Stomach smooth muscle (tissue), 2 donors: ENCODE measurements around the gene BCAS1.

Experiments
- H3K27ac ChIP-seq: one replicate; pipeline ENCODE4 v1.7.0; 2013; ENCODE audit warnings: mild to moderate bottlenecking, low read length, inconsistent platforms
- H3K27me3 ChIP-seq, 2 donors: one replicate each; pipeline ENCODE4 v1.7.0; 2013; ENCODE audit warnings: low read length in 2 of 2; ENCODE audit not compliant: insufficient read depth in 2 of 2, control insufficient read depth in 1 of 2
- H3K36me3 ChIP-seq, 2 donors: one replicate each; pipeline ENCODE4 v1.7.0; 2013; ENCODE audit warnings: low read length in 2 of 2; ENCODE audit not compliant: control insufficient read depth in 2 of 2, insufficient read depth in 2 of 2
- H3K4me1 ChIP-seq: one replicate; pipeline ENCODE4 v1.7.0; 2013; ENCODE audit warnings: low read length; ENCODE audit not compliant: control insufficient read depth, insufficient read depth
- H3K4me3 ChIP-seq, 2 donors: one replicate each; pipeline ENCODE4 v1.7.0; 2013; ENCODE audit warnings: low read length in 2 of 2
- H3K9ac ChIP-seq, 2 donors: one replicate each; pipeline ENCODE4 v1.7.0; 2013; ENCODE audit warnings: low read length in 2 of 2, mild to moderate bottlenecking in 1 of 2
- H3K9me3 ChIP-seq, 2 donors: one replicate each; pipeline ENCODE4 v1.7.0; 2013; ENCODE audit warnings: low read length in 2 of 2; ENCODE audit not compliant: control insufficient read depth in 2 of 2
- donor health status: healthy.
- donor health status: Pancreatic carcinoma.

BCAS1 gene

DNA sequence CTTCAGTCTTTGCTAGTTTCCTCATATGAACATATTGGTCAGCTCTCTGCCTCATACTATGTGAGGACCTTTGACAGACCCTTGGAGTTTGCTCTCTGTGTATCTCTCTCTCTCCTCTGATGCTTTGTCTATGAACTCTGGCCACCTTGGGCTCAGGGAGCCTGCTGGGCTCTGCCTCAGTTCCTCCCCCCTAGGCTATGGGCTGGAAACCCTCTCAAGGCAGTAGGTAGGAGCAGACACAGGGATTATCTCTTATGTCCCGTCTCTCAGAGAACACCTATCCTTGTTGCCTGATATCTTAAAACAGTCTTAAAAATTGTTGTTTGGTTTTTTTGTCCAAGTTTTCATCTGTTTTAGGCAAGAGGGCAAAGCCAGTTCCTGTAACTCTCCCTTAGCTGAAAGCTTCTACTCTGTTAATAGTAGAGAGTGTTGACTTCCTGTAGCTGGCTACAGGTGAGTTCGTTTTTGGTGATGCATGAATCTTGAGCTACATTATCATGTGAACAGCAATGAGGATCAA lies 68.3 kb downstream of the BCAS1 start:
- Histone ChIP-seq H3K27me3 (peaks cover 0 to 4% of the 10 kb centered on the region in 2 donors), H3K9me3 (peaks cover 3 to 9% of the 10 kb centered on the region in 2 donors), H3K4me1 (no peaks in the 10 kb centered on the region), H3K4me3 (no peak overlapping the region), H3K9ac (no peak overlapping the region), H3K27ac (no peak overlapping the region), H3K36me3 (no peaks in the 10 kb centered on the region)

- Histone ChIP-seq H3K9me3 (peaks cover 3 to 9% of the 10 kb centered on the region in 2 donors), H3K9ac (no peak overlapping the region), H3K27ac (no peak overlapping the region), H3K4me3 (no peak overlapping the region), H3K27me3 (peaks cover 0 to 4% of the 10 kb centered on the region in 2 donors), H3K36me3 (no peaks in the 10 kb centered on the region), H3K4me1 (no peaks in the 10 kb centered on the region)
Measured at GRCh38 chr20:54000914-54001313, 69.5 kb downstream of the BCAS1 start.

GRCh38 chr20:54000262-54000661 lies 70.1 kb downstream of the BCAS1 start:
- H3K36me3 ChIP-seq, result no peaks in the 10 kb centered on the region
- H3K4me3 ChIP-seq, result no peak overlapping the region
- H3K9me3 ChIP-seq, result peaks cover 3 to 9% of the 10 kb centered on the region in 2 donors
- H3K4me1 ChIP-seq, result no peaks in the 10 kb centered on the region
- peaks cover 0 to 4% of the 10 kb centered on the region in 2 donors for H3K27me3 ChIP-seq
- H3K9ac ChIP-seq, result no peak overlapping the region
- H3K27ac ChIP-seq, result no peak overlapping the region

- Histone ChIP-seq H3K27me3 (no peaks in the 10 kb centered on the region), H3K4me3 (no peak overlapping the region), H3K9ac (no peak overlapping the region), H3K27ac (no peak overlapping the region), H3K9me3 (peaks cover 3 to 9% of the 10 kb centered on the region in 2 donors), H3K4me1 (no peaks in the 10 kb centered on the region), H3K36me3 (no peaks in the 10 kb centered on the region)
Measured at GRCh38 chr20:53999077-53999476, 71.3 kb downstream of the BCAS1 start.

DNA sequence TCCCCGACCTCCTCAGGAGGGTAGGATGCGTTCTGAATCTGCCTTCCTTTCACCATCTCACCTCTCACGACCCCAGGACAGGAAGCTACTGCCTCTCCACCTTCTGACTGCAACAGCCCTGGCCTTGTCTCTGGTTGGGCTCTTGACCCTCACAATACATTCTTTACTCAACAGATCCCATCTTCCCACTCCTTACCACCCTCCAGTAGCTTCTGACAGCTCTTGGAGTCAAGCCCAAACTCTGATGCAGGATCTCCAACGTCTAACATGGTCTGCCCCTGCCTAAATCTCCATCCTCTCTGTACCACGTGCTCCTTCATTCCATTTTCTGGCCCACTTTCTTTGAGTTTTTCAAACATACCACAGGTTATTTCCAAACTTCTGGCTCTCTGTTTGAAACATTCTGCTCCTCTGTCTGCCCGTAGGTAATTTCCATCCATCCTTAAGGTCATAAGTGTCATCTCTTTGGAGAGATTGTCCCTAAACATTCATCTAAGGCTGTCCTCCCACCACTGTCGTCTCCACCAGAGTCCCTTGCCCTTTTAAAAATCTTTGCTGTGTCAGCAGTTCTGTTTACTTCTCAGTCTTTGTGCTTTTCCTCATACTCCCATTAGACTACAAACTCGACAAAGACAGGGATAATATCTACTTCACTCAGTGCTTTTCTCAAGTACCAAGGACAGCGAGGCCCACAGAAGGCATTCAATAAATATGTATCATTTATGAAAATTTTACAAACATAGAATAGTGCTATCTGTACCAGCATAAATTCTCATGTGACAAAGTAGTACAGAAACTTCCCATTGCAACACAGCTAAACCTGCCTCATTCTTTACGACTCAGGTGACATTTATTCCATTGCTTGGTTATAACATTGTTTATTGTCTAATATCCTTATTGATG lies 73.6 kb downstream of the BCAS1 start:
- Histone ChIP-seq H3K9me3 (peaks cover 2 to 6% of the 10 kb centered on the region in 2 donors), H3K27ac (no peak overlapping the region), H3K36me3 (no peaks in the 10 kb centered on the region), H3K4me1 (no peaks in the 10 kb centered on the region), H3K27me3 (no peaks in the 10 kb centered on the region), H3K4me3 (no peak overlapping the region), H3K9ac (no peak overlapping the region)

DNA sequence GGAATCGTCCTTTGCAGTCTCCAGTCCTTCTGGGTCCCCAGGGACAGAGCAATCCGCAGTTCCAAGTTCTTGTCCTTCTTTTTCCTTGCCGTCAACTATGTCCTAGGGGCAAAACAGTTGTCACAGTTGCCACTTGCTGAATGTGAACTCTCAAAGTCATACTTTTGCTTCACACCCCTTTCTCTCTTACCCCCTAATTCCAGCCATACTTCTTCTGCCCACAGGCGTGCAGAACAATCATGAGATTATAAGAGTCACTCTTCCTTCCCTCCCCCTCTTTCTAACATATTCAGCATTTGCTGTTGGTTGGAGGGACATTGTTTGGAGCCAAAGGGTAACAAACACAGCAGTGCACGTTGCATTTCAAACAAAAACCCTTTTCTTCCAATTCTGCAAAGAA lies 74.4 kb downstream of the BCAS1 start:
- H3K4me3 ChIP-seq, result no peak overlapping the region
- H3K9me3 ChIP-seq, result no peaks in the 10 kb centered on the region
- no peak overlapping the region for H3K27ac ChIP-seq
- no peaks in the 10 kb centered on the region for H3K4me1 ChIP-seq
- no peaks in the 10 kb centered on the region for H3K36me3 ChIP-seq
- H3K9ac ChIP-seq, result no peak overlapping the region
- H3K27me3 ChIP-seq, result no peaks in the 10 kb centered on the region

GRCh38 chr20:53994088-53994487 lies 76.3 kb downstream of the BCAS1 start:
- no peaks in the 10 kb centered on the region for H3K9me3 ChIP-seq
- H3K27ac ChIP-seq, result no peak overlapping the region
- no peaks in the 10 kb centered on the region for H3K27me3 ChIP-seq
- no peaks in the 10 kb centered on the region for H3K4me1 ChIP-seq
- no peaks in the 10 kb centered on the region for H3K36me3 ChIP-seq
- no peak overlapping the region for H3K9ac ChIP-seq
- H3K4me3 ChIP-seq, result no peak overlapping the region

DNA sequence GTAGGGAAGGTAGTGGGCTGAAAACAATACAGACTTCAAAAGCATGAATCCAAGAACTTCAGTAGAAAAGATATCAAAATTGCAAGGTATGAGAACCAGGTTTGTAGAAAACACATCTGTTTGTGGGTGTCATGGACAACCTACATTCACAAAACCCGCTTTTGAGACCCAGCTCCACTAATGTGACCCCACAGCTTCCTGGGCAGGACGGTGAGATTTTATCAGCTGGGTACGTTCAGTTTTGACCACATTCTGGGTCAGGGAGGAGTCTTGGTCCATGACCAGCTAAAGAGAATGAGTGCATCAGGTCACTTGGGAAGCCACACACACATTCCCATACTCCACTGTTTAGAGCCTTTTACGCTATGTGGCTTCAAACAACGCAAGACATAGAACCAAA lies 77.1 kb downstream of the BCAS1 start:
- H3K27ac ChIP-seq, result no peak overlapping the region
- no peaks in the 10 kb centered on the region for H3K27me3 ChIP-seq

GRCh38 chr20:53990768-53991450 lies 79.5 kb downstream of the BCAS1 start:
- Histone ChIP-seq H3K9me3 (no peaks in the 10 kb centered on the region), H3K4me1 (no peaks in the 10 kb centered on the region), H3K27me3 (peaks cover 0 to 2% of the 10 kb centered on the region in 2 donors), H3K4me3 (no peak overlapping the region), H3K36me3 (no peaks in the 10 kb centered on the region), H3K27ac (no peak overlapping the region), H3K9ac (no peak overlapping the region)

More for the DNA sequence above, 77.1 kb downstream of the BCAS1 start:
- Histone ChIP-seq H3K36me3 (no peaks in the 10 kb centered on the region), H3K4me1 (no peaks in the 10 kb centered on the region), H3K9ac (no peak overlapping the region), H3K4me3 (no peak overlapping the region), H3K9me3 (no peaks in the 10 kb centered on the region)

- no peak overlapping the region for H3K9ac ChIP-seq
- no peak overlapping the region for H3K27ac ChIP-seq
- no peaks in the 10 kb centered on the region for H3K4me1 ChIP-seq
- peaks cover 0 to 2% of the 10 kb centered on the region in 2 donors for H3K27me3 ChIP-seq
- H3K36me3 ChIP-seq, result no peaks in the 10 kb centered on the region
- no peaks in the 10 kb centered on the region for H3K9me3 ChIP-seq
- no peak overlapping the region for H3K4me3 ChIP-seq
Measured at GRCh38 chr20:53990003-53990402, 80.4 kb downstream of the BCAS1 start.
